ENCODE results near the gene FUT8. TPM values are rescaled to one million over a fixed set of nuclear protein-coding genes. Genes with fewer than 3 reads are reported as not detected.

Gene FUT8
- total and polyA plus RNA-seq, 2 of the 8 experiments (the other 6 are each of a cell fraction or from before 2014, with no cell fraction given): 10.5 to 25.1 TPM

GRCh38 chr14:65720171-65720570 lies 307.6 kb downstream of the FUT8 start:
- Histone ChIP-seq H3K4me2 (ENCODE audit: insufficient read depth in 1 of 2, low read depth in 2 of 2, low read length in 2 of 2) (no peak overlapping the region), H3K4me3 (ENCODE audit: extremely low read depth in 1 of 4, insufficient read depth in 2 of 4, low read depth in 3 of 4, low read length in 4 of 4) (no peak overlapping the region), H3K9ac (replicated peaks in 1 of 4; ENCODE audit: extremely low read depth in 1 of 4, low read depth in 3 of 4, low read length in 3 of 4) (no peak overlapping the region), H3K4ac (replicated peaks; ENCODE audit: insufficient read length, low read depth, low read length) (no peak overlapping the region), H3K23ac (ENCODE audit: insufficient read length) (no peak overlapping the region), H4K91ac (replicated peaks; ENCODE audit: insufficient read length, low read length) (no peak overlapping the region), H3K14ac (ENCODE audit: insufficient read length) (no peak overlapping the region), H2AK5ac (ENCODE audit: low read depth, low read length) (no peak overlapping the region), H3K79me2 (ENCODE audit: control insufficient read depth in 1 of 2, insufficient read depth in 2 of 2, low read length in 2 of 2) (no peaks in the 10 kb centered on the region), H3K9me3 (ENCODE audit: insufficient read depth in 2 of 2, low read depth in 1 of 2, low read length in 1 of 2) (peaks cover 9 to 15% of the 10 kb centered on the region in 2 experiments; a peak in 2 of 4 replicates), H2BK20ac (ENCODE audit: low read length) (no peak overlapping the region), H3K79me1 (ENCODE audit: low read depth, low read length) (no peaks in the 10 kb centered on the region), H4K5ac (ENCODE audit: insufficient read length, low read depth, low read length) (no peak overlapping the region), H3K56ac (replicated peaks; ENCODE audit: insufficient read length, low read depth, low read length) (no peak overlapping the region), H2BK12ac (ENCODE audit: low read depth, low read length) (no peak overlapping the region), H2BK120ac (replicated peaks; ENCODE audit: low read depth, low read length) (no peak overlapping the region), H3K23me2 (ENCODE audit: low read depth, low read length) (no peaks in the 10 kb centered on the region), H3K18ac (ENCODE audit: extremely low read depth, low read length) (no peak overlapping the region), H2AFZ (ENCODE audit: low read length) (no peak overlapping the region), H3K27me3 (replicated peaks in 1 of 4; ENCODE audit: control insufficient read depth in 3 of 4, extremely low read depth in 1 of 4, insufficient read depth in 3 of 4, low read length in 3 of 4) (no peaks in the 10 kb centered on the region), H4K20me1 (replicated peaks in 1 of 2; ENCODE audit: control insufficient read depth in 1 of 2, insufficient read depth in 2 of 2, low read length in 2 of 2) (no peaks in the 10 kb centered on the region), H2BK15ac (ENCODE audit: low read length) (no peak overlapping the region), H3K36me3 (ENCODE audit: control insufficient read depth in 2 of 4, insufficient read depth in 4 of 4, low read length in 3 of 4) (peaks cover 0 to 10% (median 0%) of the 10 kb centered on the region in 4 experiments; a peak in 1 of 8 replicates), H4K8ac (ENCODE audit: extremely low read depth, insufficient read depth, low read length) (no peak overlapping the region), H3K27ac (ENCODE audit: low read depth, low read length) (no peak overlapping the region), H2BK5ac (ENCODE audit: low read depth, low read length) (no peak overlapping the region), H3K4me1 (replicated peaks in 1 of 4; ENCODE audit: control insufficient read depth in 3 of 4, insufficient read depth in 4 of 4, low read length in 3 of 4) (no peaks in the 10 kb centered on the region)
- WGBS, 2 experiments (ENCODE audit: extremely low coverage in 1 of 2, insufficient coverage in 1 of 2, insufficient read length in 1 of 2, insufficient replicate concordance in 2 of 2, low coverage in 1 of 2, low lambda C conversion rate in 2 of 2, missing lambda C conversion rate in 1 of 2): 94% methylated on average over 1 of the region's 1 CpG; no CpG with 5 or more reads in 1 of the 2 experiments
- CTCF ChIA-PET (ENCODE audit: partially characterized antibody): no interaction called here
- no peak for TF ChIP-seq TEAD4 (IDR thresholded peaks at IDR 0.05; ENCODE audit: low read depth, low read length)
- TF ChIP-seq GTF2F1 (IDR thresholded peaks at IDR 0.05; ENCODE audit: borderline replicate concordance, low read depth, low read length): no peak
- TF ChIP-seq POLR2A (IDR thresholded peaks at IDR 0.05; ENCODE audit: control extremely low read depth in 1 of 2, low read depth in 2 of 2, low read length in 2 of 2): no peak
- no peak for TF ChIP-seq RNF2 (IDR thresholded peaks at IDR 0.05; ENCODE audit: borderline replicate concordance, low read depth, low read length, missing control alignments, poor library complexity, severe bottlenecking)
- no peak for TF ChIP-seq CBX8 (IDR thresholded peaks at IDR 0.05; ENCODE audit: borderline replicate concordance, low read depth, low read length)
- no peak for TF ChIP-seq EGR1 (IDR thresholded peaks at IDR 0.05; ENCODE audit: borderline replicate concordance, low read depth, low read length)
- TF ChIP-seq ASH2L (IDR thresholded peaks at IDR 0.05; ENCODE audit: low read length): no peak
- no peak for TF ChIP-seq SP1 (IDR thresholded peaks at IDR 0.05; ENCODE audit: low read depth, low read length)
- TF ChIP-seq POU5F1 (IDR thresholded peaks at IDR 0.05; ENCODE audit: low read depth, low read length): no peak
- TF ChIP-seq SIRT6 (IDR thresholded peaks at IDR 0.05; ENCODE audit: low read length): no peak
- TF ChIP-seq, protein P1, sequence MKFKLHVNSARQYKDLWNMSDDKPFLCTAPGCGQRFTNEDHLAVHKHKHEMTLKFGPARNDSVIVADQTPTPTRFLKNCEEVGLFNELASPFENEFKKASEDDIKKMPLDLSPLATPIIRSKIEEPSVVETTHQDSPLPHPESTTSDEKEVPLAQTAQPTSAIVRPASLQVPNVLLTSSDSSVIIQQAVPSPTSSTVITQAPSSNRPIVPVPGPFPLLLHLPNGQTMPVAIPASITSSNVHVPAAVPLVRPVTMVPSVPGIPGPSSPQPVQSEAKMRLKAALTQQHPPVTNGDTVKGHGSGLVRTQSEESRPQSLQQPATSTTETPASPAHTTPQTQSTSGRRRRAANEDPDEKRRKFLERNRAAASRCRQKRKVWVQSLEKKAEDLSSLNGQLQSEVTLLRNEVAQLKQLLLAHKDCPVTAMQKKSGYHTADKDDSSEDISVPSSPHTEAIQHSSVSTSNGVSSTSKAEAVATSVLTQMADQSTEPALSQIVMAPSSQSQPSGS (IDR thresholded peaks at IDR 0.05; ENCODE audit: low read length): no peak
- no peak for DNase-seq (ENCODE audit: low read depth in 1 of 2, low spot score in 2 of 2)
- no peak for FAIRE-seq
- POLR2A ChIA-PET (ENCODE audit: partially characterized antibody): no interaction called here

All from H1 (cell line).